HG02973 (cell line): Measurements from ENCODE around the gene LARP4B.

Experiments used
- ATAC-seq: cut with Tn5 transposase; IDR thresholded peaks from one replicate; pipeline ENCODE4 v1.9.1; 2021; ENCODE audit warnings: moderate library complexity; ENCODE audit not compliant: unreplicated experiment

Gene LARP4B

DNA sequence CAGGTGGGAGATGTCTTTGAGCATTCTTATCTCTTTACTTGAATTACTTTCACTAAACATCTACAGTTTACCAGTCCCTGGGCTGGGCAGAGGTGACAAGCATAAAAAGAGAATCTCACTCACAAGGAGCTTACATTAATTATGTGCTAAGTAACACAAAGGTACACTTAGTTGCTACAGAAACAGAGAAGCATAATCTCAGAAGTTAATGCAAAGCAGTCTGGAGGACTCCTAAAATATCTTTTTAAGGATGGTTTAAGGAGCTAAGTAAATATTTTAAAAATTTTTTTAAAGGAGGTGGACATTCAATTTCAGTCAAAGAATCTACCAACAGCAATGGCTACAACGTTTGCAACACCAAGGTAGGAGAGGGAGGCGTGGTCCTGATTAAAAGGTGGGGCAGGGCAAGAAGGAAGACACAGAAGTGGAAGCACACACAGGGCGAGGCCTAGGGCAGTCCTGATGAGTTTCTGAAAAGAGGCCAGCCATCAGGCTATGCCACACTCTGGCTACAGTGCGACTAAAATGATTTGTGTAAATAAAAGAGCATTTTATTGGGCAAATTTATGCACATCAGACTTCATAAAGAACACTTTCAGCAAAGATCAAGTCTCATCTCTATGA lies 5.3 kb downstream of the LARP4B start:
- no peak for ATAC-seq

DNA sequence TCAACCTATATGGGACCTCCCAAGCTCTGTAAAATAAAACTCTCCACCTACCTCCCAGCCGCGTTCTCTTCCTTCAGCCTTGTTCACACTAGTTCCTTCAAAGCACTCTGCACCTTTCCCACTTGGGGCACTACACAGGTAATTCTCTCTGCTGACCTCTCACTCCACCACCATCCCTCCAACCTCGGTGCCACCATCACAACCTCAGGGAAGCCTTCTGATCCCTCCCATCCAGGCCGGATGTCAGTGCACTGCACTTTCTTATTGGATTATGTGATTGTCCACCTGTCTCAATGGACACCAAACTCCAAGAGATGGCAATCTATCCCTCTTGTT lies 7.0 kb downstream of the LARP4B start:
- ATAC-seq: no peak

DNA sequence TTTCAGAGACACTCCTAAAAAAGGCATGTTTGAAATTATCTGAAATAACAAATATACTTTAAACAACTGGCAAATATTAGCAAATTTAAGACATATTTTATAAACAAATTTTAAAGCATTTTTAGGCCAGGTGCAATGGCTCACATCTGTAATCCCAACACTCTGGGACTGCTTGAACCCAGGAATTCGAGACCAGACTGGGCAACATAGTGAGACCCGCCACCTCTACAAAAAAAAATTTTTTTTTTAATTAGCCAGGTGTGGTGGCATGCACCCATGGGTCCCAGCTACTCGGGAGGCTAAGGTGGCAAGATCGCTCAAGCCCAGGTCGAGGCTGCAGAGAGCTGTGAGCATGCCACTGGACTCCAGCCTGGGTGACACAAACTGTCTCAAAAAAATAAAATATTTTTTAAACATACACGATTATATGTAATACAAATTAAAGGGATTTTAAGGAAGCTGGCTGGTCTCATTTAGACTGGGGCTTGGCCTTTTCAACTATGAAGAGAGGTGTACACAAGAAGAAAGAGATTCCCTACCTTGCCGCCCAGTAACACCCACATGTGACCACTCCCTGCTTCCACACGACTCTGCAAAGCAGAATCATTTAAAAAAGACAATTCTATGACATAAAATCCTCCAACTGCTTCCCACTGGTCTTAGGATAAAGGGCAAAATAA lies 7.5 kb downstream of the LARP4B start:
- ATAC-seq: no peak

DNA sequence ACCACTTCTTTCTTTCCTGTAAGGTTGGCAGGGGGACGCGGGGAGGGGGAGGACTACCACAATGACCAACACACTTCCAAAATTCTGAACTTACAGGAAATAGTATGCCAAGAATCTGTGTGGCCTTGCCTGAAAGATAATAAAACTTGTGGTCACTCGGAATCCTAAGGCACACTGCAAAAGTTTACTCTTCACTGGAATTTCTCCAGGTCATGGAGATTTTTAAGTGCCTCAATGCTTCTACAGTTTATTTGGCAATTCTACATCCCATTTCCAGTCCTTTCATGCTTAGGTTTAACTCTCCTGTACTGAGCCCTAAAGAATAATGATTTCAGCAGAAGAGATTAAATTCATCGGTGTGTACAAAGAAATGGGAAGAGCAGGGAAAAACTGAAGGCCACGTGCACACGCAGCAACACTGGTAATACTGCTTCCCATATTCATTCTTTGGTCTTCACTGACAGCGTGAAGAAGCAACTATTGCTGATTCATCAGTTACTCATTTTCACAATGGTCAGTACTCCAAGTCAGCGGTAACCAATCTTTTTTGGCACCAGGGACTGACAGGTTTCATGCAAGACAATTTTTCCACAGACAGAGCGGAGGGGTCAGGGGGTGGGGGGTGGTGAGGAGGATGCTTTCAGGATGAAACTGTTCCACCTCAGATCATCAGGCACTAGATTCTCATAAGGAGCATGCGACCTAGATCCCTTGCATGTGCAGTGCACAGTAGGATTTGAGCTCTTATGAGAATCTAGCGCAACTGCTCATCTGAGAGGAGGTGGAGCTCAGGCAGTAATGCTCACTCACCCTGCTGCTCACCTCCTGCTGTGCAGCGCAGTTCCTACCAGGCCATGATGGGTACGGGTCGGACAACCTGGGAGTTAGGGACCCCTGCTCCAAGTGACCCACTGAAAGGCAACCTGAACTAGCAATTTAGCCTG lies 9.8 kb downstream of the LARP4B start:
- ATAC-seq: no peak

DNA sequence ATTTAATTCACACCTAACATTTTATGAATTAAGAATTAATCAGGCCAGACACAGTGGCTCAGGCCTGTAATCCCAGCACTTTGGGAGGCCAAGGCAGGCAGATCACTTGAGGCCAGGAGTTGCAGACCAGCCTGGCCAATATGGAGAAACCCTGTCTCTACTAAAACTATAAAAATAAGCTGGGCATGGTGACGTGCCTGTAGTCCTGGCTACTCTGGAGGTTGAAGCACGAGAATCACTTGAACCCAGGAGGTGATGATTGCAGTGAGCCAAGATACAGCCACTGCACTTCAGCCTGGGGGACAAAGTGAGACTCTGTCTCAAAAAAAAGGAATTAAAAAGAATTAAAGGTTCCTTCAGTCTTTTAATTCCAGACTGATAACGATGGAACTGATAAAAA lies 11.1 kb downstream of the LARP4B start:
- ATAC-seq: no peak

DNA sequence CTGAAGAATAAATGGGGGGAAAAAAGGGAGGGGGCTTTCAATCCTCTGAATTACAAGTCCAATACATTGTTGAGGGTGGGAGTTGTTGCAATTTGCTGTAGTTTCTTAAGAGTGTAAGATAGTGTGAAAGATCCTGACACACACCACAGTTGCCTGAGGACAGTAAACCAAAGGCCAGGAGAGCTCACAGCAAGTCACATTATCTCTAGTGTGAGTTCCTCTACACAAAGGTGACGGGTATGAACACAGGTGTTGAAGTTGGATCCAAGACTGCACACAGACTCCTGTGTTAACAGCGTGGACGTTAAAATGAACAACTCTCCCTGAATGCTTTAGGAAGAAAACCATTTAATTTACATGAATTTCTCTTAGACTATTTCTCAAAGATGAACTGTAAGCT lies 12.0 kb downstream of the LARP4B start:
- ATAC-seq: no peak

DNA sequence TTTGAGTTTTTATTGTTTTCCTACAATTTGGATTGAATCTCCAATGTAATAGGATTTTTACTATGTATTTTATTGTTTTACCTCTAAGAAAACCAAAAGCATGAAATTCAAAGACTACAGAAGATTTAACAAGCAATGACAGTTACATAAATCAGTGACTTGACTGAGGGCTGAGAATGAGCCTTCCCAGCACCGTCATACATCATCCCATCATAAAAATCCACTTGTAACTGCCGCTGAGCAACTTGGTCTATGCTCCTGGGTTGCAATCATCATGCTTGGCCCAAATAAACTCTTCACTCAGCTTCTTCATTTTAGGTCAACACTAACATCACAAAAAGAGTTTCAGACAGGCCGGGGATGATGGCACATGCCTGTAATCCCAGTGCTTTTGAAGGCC lies 13.5 kb downstream of the LARP4B start:
- ATAC-seq: no peak

DNA sequence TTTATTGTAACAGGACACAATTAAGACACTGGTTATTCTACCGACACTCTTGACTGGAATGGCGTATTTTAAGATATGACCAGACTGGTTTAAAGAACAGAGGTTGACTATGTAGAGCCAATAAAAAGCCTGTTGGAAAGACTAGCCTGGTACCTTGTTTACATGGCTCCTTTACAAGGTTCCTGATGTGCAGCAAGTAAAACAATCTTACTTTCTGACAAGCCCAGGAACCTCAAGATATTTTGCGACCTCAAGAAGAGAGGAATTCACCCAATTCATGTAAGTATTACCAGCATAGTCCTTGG lies 14.1 kb downstream of the LARP4B start:
- ATAC-seq: no peak

DNA sequence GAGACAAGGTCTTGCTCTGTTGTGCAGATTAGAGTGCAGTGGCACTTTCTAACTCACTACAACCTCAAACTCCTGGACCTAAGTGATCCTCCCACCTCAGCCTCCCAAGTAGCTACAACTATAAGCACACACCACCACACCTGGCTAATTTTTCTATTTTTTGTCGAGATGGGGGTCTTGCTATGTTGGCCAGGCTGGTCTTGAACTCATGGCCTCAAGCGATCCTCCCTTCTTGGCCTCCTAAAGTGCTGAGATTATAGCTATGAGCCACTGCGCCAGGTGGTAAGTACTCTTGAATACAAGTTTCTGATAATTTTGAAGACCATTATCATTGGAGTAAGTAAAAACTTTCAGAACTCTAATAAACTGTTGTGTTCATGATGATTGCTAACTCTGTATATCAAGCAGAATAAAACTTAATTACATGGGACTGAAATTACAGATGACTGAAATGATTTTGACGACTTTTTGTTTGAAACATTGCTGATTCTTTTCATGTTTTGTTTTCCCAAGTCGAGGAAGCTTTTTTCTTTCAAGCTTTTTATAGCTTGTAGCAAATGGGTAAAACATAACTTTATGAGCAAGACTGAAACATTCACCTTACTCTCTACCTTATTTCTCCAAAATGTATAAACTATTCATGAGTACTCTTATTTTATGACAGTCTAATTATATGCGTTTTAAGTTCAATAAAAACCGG lies 14.6 kb downstream of the LARP4B start:
- ATAC-seq: no peak

DNA sequence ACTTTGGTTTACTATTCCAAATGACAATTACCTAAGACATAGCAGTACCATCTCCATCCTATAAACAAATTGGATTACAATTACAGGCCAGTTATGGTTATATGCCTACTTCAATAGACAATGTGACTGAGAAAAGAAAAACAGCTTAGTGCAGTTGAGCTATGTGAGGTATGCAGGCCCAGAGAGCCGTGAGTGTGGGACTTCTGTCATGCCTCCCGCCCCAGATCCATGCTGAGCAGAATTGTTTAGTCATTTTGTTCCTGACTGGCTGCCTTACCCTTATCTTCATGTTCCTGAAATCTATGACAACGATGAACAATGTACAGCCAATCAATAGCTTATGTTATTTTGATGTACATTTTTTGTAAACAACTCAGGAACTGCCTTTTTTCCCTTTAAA lies 21.7 kb downstream of the LARP4B start:
- ATAC-seq: no peak

DNA sequence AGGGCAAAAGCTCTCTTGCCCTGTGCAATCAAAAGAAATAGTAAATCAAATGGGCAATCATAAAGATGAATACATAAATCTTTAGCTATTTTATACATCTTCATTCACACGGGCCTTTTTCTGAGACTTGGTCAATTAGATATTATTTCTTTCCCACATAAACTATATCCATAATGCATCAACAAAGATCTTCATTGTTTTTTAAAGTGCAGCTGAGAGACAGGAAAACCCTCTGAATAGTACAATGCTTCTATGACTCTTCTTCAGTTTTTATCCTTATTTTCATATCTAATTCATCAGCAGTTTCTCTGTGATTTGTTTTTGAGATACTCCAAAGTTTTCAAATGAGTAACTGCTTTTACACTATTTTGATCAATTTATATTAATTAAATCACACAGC lies 25.5 kb downstream of the LARP4B start:
- ATAC-seq: no peak

DNA sequence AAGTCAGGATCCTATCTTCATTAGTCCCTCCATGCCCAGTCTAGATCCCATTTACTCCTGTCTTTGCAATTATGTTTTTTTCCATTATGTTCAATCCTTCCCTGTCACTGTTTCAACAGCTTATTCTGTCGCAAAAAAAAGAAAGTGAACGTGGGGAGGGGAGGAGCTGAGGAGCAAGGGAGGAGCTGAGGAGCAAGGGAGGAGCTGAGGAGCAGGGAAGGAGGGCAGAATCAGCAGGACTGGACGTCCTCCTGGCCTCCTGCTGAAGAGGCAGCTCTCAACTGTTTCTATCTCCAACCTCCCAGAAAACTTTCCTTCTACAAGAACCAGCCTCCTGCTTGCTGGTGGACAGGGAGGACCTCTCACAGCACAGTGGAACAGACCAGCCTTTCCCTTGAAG lies 26.0 kb downstream of the LARP4B start:
- no peak for ATAC-seq

DNA sequence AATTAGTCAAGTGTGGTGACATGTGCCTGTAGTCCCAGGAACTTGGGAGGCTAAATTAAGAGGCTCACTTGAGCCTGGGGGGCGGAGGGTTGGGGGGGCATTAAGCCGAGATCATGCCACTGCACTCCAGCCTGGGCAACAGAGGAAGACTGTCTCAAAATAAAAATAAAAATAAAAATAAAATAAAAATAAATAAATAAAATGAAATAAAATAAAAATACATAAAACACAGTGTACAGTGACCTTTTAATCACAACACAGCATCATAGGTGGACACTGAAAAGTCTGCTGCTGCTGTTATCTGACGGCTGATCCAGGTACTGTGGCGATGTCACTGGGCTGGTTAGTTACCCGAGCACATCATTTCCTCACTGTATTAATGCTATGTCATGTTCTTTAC lies 27.1 kb downstream of the LARP4B start:
- no peak for ATAC-seq

DNA sequence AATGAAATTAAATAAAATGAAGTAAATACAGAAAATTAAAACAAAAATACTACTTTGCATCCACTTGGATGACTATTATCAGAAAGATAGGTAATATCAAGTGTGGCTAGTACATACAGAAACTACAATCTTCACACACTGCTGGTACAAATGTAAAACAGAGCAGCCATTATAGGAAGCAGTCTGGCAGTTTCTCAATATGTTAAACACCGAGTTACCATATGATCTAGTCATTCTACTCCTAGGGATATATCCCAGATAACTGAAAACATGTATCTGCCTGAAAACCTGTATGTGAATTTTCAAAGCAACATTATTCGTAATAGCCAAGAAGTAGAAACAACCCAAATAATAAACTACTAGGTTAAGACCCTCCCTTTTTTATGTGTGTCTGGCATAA lies 33.4 kb downstream of the LARP4B start:
- no peak for ATAC-seq

DNA sequence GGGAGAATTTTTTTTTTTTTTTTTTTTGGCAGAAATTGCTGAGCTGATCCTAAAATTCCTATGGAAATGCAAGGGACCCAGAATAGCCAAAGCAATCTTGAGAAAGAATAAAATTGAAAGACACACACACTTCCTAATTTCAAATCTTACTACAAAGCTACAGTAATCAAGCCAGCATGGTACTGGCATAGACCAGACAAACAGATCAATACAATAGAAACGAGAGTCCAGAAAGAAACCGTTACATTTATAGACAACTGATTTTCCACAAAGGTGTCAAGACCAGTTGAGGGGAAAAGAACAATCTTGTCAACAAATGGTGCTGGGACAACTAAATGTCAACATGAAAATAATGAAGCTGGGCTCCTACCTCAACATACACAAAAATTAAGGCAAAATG lies 34.5 kb downstream of the LARP4B start:
- ATAC-seq: no peak

DNA sequence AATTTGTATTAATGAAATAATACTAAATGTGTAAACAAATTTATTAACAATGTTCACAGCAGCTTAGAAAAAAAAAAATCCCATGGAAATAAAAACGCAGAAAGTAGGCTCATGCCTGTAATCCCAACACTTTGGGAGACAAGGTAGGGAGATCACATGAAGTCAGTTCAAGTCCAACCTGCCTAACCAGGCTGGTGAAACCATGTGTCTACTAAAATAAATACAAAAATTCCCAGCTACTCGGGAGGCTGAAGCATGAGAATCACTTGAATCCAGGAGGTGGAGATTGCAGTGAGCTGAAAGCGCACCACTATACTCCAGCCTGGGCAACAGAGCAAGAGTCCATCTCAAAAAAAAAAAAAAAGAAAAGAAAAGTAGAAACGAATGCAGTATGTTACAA lies 36.2 kb downstream of the LARP4B start:
- ATAC-seq: no peak

DNA sequence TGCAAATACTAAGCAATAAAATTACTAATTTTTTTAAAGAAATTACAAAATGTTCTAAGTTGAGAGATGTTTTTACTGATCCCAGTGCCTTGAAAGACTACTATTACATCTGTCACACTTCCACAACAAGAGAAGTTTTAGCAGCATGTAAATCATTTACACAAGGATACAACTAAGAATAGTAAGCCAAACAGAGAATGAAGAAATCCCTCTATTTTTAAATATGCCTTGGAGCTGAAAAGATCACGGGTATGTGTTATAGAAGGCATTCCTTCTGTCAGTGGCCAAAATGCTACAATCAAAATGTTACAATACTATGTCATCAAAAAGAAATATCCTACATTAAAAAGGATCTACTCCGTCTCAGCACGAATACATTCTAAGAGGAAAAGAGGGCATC lies 52.6 kb downstream of the LARP4B start:
- ATAC-seq: no peak

DNA sequence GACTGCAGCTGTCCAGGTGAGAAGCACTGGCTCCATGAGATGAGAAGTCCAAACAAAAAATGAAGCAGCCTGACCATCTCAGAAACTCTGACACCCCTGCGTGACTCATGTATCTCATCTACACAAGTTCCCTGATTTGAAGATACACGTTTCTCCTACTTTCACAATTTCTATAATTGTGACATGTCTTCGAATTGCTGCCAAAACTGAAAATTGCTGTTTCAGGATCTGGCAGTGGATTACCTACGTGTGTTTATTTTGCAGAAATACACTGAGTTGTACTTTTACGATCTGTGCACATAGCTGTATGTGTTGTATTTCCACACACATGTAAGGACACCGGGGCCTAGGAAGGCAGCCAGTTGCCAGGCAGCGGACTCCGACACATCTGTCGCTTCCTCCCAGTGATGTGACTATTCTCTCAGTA lies 53.2 kb downstream of the LARP4B start:
- ATAC-seq: no peak

DNA sequence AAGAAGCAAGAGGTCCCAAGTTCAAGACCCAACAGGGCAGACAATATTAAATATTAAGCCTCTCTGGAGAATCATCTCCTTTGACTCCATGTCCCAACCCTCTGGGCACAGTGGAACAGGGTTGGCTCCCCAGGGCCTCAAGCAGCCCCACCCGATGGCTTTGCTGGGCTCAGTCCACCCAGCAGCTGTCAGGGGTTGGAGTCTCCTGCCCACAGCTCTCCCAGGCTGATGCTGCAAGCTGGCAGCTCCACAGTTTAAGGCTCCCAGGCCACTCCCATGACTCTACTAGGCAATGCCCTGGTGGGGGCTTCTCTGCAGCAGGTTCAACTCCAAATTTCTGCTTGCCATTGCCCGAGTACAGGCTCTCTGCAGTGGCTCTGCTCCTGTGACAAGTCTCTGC lies 55.1 kb downstream of the LARP4B start:
- no peak for ATAC-seq

DNA sequence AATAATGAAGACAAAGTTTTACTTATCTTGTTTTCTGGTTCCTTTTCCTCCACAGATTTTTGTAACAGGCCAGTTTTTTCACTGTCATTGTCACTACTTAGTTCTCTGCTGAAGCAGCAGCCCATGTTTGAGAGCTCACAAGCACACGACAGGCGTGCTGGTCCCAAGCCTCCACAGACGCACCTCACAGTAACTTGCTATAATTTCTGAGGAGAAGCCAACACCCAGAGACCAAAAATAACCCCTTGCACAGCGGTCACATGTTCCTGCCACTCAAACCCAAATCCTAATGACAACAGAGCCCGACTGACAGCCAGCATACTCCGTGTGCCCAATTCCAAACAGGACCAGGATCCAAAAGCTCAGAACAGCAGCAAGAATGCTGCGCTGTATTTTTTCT lies 58.5 kb downstream of the LARP4B start:
- no peak for ATAC-seq

DNA sequence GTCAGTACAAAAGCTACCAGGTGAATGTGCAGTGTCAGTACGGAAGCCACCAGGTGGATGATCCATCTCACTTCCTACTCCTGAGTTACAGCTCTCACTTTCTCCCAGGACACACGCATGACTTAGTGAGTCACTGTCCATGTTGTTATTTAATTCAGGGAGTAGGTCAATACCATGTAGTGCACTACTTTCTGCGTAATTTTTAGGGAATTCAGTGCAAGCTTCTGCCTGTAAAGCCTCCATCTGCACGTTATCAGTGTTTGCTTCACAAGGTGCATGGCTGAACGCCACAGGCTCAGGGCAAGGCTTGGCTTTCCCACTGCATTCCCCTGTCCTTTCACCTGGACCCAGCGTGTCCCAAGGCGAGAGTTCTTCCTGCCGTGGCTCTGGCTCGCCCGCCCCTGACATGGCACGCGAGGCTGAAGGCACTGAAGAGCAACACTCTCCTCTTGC lies 59.5 kb downstream of the LARP4B start:
- ATAC-seq: no peak
